HepG2 (cell line): Measurements from ENCODE around the gene C2orf78. TPM values are rescaled to one million over a fixed set of nuclear protein-coding genes. Genes with fewer than 3 reads are reported as not detected.

Experiments used
- ATAD3A ChIP-seq: sonication (generic); formaldehyde crosslinking; IDR thresholded peaks from 2 replicates; pipeline ENCODE4 v1.4.0; 2020; ENCODE audit warnings: missing genetic modification reagents
- ATF5 ChIP-seq: sonication (generic); formaldehyde crosslinking; IDR thresholded peaks from 2 replicates; pipeline ENCODE4 v1.4.0; 2020; ENCODE audit warnings: mild to moderate bottlenecking, low read depth, missing genetic modification reagents
- RFX5 ChIP-seq: IDR thresholded peaks from 2 replicates; pipeline ENCODE4 v1.6.1; 2011; ENCODE audit warnings: low read depth, low read length, improper control_type of control experiment
- SALL2 ChIP-seq: sonication (generic); formaldehyde crosslinking; IDR thresholded peaks from 2 replicates; pipeline ENCODE4 v1.8.1; 2023; ENCODE audit warnings: mild to moderate bottlenecking, missing genetic modification reagents, inconsistent platforms
- ZHX2 ChIP-seq, 2 experiments: sonication (generic) in 1 of 2; formaldehyde crosslinking in 1 of 2; IDR thresholded peaks; 2 replicates each; pipeline versions ENCODE4 v1.6.1 to v1.9.0; 2014 to 2022; ENCODE audit warnings: antibody characterized with exemption in 1 of 2, borderline replicate concordance in 1 of 2, inconsistent platforms in 1 of 2, low read depth in 1 of 2, missing genetic modification reagents in 1 of 2
- ZNF142 ChIP-seq: sonication (generic); formaldehyde crosslinking; IDR thresholded peaks from 2 replicates; pipeline ENCODE4 v1.4.0; 2020; ENCODE audit warnings: missing genetic modification reagents
- ZNF234 ChIP-seq: sonication (generic); formaldehyde crosslinking; conservative IDR thresholded peaks from 2 replicates; pipeline ENCODE4 v1.5.1; 2020; ENCODE audit warnings: mild to moderate bottlenecking, missing genetic modification reagents
- polyA plus RNA-seq, 8 experiments: library from polyadenylated mRNA; depleted of rRNA in 3 of 8; stranded (reverse) in 7 of 8; unstranded in 1 of 8; fragments of >200 nt; fragmentation: Illumina TruSeq in 4 of 8; extraction: Trizol in 4 of 8; gene quantifications; 2 replicates each; pipeline versions ENCODE4 v1.2.1 to v1.2.3, GENCODE V29; 2011 to 2016; ENCODE audit warnings: low read depth in 4 of 8, missing spikeins in 1 of 8, mixed read lengths in 1 of 8; ENCODE audit not compliant: insufficient read depth in 1 of 8
- total RNA-seq, 5 experiments: library from RNA; depleted of rRNA; stranded (reverse); fragments of >200 nt; fragmentation: Illumina TruSeq; extraction: Trizol; gene quantifications; 2 replicates each; pipeline ENCODE4 v1.2.3, GENCODE V29; 2016; ENCODE audit warnings: low read depth in 1 of 5
- TF ChIP-seq, protein P1 (sequence below): sonication (generic); formaldehyde crosslinking; IDR thresholded peaks from 2 replicates; pipeline ENCODE4 v1.4.0; 2020; ENCODE audit warnings: missing genetic modification reagents, low read depth, mild to moderate bottlenecking, borderline replicate concordance

The C2orf78 gene
- total and polyA plus RNA-seq, 2 of the 13 experiments (the other 11 are each of a cell fraction or from before 2014, with no cell fraction given), result not detected

DNA sequence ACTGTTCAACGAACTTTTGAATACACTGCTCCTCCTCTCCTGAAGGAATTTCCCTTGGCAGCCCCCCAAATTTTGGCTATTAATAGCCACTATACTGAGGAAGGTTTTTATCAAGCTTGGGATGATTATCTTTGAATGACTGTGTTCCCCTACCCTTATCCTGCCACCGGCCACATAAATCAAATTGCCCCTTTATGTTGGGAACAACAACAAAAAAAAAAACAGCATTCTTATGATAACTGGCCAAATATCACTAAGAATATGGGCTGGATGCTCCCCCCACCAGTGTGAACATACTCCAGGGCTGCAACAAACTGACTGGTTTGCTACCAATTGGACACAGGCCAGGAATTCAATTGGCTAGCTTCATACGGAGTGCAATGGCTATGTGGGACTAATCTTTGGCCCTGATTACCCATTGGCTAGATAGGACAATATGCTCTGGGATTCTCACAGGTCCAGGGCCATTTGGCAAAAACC lies 24.7 kb upstream of the C2orf78 start (continued):
- TF ChIP-seq ZHX2 (IDR thresholded peaks at IDR 0.05; ENCODE audit: low read depth) (no peak), ZHX2 (CRISPR knock-in tag; IDR thresholded peaks at IDR 0.05; ENCODE audit: borderline replicate concordance) (no peak), ZNF142 (CRISPR knock-in tag) (no peak), RFX5 (no peak), ATAD3A (CRISPR knock-in tag) (no peak), ZNF234 (no peak), SALL2 (CRISPR knock-in tag) (no peak), ATF5 (CRISPR knock-in tag) (no peak)
- TF ChIP-seq, protein P1, sequence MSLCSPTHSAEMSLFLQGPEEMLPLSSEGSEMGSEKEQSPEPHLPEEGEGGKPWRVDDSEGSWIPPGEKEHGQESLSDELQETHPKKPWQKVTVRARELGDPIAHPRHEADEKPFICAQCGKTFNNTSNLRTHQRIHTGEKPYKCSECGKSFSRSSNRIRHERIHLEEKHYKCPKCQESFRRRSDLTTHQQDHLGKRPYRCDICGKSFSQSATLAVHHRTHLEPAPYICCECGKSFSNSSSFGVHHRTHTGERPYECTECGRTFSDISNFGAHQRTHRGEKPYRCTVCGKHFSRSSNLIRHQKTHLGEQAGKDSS, result no peak
- TF ChIP-seq, all 625 proteins: peak for 0
